ENCODE results near the gene ELP5.
A peak's percentile ranks its signal among the peaks of the same experiment; 100 is the strongest.

Gene ELP5

GRCh38 chr17:7290166-7290565 lies 38.2 kb downstream of the ELP5 start:
- no peak for DNase-seq

- DNase-seq = no peak
Measured at GRCh38 chr17:7290685-7291084, 38.7 kb downstream of the ELP5 start.

- DNase-seq = no peak
Measured at GRCh38 chr17:7292194-7292593, 40.2 kb downstream of the ELP5 start.

GRCh38 chr17:7292729-7293128 lies 40.7 kb downstream of the ELP5 start:
- DNase-seq = no peak

- no peak for DNase-seq
Measured at GRCh38 chr17:7293159-7293558, 41.1 kb downstream of the ELP5 start.

- DNase-seq = no peak
Measured at GRCh38 chr17:7293816-7294613, 42.0 kb downstream of the ELP5 start.

- peak; percentile 27 for DNase-seq
Measured at GRCh38 chr17:7294614-7295153, 42.7 kb downstream of the ELP5 start, which contains the start of gene YBX2. YBX2 (minus strand) TSS chr17:7294639; CDS start chr17:7294500, 139 bp downstream.

GRCh38 chr17:7295230-7296180 lies 43.5 kb downstream of the ELP5 start:
- DNase-seq = no peak

GRCh38 chr17:7296189-7296861 lies 44.3 kb downstream of the ELP5 start:
- peak; percentile 30 for DNase-seq

GRCh38 chr17:7304179-7304578 lies 52.2 kb downstream of the ELP5 start:
- no peak for DNase-seq

GRCh38 chr17:7306911-7307685 lies 55.1 kb downstream of the ELP5 start, which contains the start of gene EIF5A:
EIF5A (plus strand) TSS chr17:7307628; CDS start chr17:7309636, 2,008 bp downstream.
- DNase-seq = peak; percentile 99

GRCh38 chr17:7307686-7308624 lies 55.9 kb downstream of the ELP5 start:
- DNase-seq = no peak

GRCh38 chr17:7308625-7309433 lies 56.8 kb downstream of the ELP5 start:
- DNase-seq = peak; percentile 62

All from NCI-H1694 treated with DMSO at 0.1 percent for 48 hours (cell line).